ENCODE results near the gene SORCS2.

The SORCS2 gene

DNA sequence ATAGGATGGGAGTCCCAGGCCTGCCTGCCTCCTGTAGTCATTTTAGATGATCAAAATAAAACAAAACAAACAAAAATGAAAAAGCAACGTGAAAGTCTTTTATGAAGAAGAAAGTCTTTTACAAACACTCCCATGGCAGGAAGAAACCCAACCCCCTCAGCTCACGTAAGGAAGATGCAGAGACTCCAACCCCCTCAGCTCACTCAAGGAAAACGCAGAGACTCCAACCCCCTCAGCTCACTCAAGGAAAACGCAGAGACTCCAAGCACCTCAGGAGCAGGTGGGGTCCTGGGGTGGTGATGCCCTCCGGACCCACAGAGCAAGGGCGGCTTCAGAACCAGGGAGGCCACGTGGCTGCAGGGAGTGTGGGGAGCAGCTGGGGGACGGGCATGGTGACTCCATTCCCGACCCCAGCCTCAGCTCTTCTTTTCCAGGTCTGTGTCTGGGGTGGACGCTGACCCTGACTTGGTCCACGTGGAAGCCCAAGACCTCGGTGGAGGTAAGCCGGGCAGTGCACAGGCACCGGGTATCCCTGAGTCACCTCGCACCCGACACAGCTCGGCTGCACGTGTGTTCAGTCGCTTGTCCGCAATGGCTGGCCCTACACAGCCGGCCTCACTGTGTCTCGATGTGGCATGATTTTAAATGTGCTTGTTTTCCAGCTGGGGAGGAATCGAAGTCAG lies 468.9 kb downstream of the SORCS2 start:
- DNase-seq: no peak

DNA sequence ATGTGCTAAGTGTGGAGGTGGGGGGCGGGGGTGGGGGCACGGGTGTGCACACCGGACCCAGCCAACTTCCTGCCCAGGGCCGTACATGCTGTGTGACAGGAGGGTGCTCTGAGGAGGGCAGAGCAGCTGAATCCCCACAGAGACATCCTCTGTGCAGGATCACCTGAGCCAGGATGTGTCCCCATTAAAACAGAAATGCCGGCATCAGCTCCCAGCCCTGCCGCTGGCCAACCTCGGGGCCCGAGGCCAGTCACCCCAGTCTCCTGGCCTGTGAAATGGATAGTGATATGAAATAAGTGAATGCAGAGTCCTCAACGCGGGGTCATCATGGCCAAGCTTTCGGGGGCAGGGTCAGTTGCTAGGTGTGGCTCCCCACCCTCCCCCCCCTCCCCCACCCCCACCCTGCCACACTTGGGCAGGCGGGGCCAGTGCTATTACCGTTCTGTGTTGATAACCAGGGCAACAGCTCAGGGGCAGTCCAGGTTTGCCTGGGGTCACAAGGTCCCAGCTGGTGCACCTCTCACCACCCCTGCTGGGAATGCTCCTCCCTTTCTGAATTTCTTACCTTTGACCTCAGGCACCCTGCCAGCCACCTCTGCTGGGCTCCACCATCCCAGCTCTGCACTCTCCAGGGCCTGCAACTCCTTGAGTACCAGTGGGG lies 469.6 kb downstream of the SORCS2 start:
- DNase-seq: no peak

DNA sequence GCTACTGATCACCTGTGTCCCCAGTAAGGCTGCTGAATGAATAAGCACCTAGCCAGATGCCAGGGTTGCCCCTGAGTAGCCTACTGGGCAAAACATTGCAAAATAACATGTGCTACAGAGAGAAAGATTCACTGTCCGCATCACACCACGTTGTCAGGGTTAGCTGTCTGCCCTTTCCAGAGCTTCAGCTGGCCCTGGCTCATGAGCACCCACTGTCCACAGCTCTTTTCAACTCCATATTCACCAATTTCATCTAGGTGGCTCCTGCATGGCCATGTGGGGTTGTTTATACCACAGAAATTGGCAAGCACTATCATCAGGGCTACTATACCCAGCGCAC lies 470.1 kb downstream of the SORCS2 start:
- DNase-seq: no peak

DNA sequence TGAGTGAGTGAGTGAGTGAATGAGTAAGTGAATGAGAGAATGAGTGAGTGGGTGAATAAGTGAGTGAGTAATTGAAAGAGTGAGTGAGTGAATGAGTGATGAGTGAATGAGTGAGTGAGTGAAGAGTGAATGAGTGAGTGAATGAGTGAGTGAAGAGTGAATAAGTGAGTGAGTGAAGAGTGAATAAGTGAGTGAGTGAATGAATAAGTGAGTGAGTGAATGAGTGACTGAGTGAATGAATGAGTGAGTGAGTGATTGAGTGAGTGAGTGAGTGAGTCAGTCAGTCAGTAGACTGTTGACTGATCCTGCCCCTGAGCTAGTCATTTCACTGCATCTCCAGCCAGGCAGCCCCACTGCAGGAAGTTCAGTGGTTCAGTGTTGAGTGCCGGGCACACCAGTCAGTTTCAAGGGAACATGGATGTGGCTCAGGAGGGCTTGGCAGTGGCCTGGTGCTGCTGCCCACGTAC lies 470.8 kb downstream of the SORCS2 start:
- DNase-seq: no peak

DNA sequence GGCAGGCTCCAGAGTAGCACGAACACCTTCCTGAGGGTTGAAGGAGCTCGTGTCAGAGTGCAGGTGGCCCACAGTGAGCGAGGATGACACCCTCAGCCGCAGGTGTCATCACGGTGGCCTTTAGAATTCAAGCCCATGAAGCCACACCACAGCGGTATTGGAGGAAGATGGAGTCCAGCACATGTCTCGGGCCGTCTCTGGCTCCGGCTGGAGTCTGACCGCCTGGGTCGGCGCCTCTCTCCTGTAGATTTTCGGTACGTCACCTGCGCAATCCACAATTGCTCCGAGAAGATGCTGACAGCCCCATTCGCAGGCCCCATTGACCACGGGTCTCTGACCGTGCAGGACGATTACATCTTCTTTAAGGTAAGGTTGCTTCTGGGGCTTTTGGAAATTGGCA lies 471.8 kb downstream of the SORCS2 start:
- DNase-seq: no peak

DNA sequence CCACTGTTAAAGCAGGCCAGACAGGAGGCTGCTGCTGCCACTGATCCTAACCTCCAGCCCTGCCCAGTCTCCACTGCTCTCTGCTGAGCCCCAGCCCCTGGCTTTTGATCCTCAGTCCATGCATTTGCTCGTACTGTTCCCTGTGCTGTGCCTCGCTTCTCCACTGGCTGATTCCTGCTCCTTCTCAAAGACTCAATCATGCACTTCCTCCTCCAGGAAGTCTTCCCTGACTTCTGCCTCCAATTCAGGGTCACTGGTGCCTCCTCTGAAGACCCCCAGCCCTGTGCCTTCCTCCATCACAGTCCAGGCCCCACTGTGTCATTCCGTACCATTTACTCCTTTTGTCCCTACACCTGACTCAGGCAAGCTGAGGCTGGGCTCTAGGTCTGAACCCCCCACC lies 473.0 kb downstream of the SORCS2 start:
- DNase-seq: no peak

DNA sequence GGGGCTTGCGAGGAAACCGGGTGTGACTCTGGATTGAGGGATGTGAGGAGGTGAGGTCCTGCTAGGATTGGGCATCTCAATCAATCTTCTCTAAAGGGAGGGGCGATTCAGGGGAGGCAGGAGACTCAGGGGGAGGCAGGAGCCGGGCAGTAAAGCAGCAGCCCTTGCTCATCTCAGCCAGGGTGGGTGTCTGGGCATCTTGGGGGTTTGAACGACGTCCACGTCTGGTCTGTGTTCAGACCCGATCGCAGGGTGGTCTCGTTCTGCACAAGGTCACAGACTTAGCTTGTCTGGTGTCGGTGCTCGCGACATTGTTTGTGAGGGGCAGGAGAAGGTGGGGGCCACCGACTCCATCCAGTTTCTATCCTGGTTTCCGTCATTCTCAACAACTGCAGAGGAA lies 473.7 kb downstream of the SORCS2 start:
- DNase-seq: no peak

DNA sequence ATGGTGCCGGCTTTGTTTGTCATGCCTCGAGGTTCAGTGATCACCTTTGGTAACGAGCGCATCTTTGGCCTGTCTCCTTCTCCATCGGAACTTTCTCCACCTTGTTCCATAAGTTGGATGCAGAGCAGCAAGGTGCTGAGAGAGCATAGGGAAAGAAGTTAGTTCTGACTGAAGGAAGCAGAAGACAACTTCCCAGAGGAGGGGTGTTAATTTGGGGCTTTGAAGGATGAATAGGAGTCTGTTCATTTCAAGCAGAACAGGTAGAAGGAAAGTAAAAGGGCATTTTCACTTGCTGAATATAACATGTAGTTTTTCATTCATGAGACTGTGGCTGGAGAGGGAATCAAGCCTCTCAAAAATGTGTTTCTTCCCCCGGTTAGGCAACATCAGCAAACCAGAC lies 474.4 kb downstream of the SORCS2 start:
- DNase-seq: no peak

DNA sequence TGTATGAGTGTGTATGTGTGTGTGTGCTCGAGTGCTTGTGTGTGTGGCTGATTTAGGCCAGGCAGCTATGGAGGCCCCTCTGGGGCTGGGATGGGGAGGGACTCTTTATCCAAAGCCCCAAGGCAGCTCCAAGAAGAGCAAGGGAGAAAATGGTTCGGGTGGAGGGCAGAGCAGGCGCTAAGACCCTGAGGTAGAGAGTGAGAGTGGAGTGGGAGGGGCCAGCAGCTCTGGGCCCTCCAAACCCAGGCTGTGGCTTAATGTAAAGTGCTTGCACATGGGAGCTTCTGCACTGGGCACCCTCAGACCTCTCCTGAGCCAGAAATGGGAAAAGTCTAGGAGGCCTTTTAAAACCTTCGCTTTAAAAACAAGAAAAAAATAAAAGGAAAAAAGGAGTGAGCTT lies 475.9 kb downstream of the SORCS2 start:
- DNase-seq: no peak

DNA sequence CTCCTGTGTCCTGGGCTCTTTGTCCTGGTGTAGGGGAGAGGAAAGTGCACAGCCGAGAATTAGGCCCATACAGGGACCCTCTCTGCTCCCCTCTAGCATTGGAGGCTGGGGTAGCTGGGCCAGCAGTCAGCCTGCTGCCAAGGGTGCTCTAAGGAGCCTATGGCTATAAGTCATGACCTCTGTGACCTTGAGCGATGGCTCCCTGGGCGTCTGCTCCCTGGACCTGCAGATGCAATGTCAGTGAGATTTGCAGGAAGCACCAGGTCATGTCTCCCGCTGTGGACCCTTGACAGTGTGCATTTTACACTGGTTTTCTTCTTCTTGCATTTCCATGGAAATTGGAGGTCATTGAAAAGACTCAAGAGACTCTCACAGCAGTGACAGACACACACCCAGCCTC lies 476.5 kb downstream of the SORCS2 start:
- no peak for DNase-seq

DNA sequence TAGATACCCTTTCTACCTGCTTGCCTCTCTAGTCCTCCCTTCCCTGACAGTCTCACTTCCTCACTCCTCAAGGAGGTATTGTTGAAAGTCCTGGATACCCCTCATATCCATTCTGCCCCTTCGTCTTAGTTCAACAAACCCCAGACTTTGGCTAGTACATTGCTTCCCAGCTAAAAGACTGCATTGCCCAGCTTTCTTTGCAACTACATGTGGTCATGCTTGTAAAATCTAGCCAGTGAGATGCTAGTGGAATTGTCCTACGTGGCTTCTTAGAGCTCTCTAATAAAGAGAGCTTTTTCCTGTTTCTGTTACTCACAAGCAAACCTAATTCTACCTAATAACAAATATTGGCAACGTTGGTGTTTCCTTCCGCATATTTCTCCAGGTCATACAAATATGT lies 480.3 kb downstream of the SORCS2 start:
- no peak for DNase-seq

DNA sequence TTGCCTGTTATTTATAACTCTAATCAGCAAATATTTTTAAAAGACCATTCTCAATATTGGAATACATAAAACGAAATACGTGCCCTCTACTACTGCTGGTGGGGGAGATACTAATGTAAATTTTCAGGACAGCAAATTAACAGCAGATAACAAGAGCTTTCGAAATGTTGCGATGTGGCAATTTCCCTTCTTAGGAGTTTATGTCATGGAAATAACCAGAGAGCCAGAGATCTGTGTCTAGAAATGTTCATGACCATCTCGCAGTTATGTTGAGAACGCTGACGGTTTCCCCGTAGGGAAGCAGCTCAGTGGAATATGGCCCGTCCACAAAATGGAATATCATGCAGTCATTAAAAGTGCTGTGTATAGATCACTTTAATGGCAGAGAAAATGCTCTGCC lies 480.8 kb downstream of the SORCS2 start:
- DNase-seq: no peak

DNA sequence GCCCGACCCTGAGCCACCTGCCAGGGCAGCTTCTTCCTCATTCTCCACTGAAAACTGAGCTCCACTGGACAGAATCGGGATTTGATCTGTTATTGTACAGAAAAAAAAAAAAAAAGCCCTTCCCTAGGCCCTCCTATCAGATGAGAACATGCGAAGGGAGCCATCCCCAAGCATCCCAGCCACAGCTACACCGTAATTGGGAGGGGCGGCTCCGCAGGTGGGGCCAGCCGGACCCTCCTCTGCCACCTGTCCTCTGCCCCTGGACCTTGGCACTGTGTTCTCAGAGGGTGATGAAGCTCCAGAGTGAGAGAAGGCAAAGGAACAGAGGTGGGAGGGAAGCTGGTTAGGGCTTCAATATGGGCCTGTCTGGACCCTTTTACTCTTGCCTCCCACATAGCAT lies 482.4 kb downstream of the SORCS2 start:
- DNase-seq: no peak

DNA sequence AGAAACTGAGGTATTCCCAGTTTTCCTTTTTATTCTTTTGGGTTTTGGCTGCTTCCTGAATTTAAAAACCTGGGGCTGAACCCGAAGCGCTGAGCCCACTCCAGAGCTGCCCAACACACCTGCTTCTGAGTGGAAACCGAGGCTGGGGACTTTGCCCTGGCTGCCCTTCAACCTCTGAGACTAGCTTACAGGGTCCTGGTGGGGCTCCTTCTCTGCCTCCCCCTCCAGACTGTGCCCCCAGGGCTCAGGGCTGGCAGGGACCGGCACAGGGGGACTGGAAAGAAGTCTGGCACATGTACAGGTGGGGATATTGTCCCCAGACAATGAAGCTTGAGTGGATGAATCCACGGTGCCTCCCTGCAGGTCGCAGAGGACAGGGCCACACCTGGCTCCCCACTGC lies 482.8 kb downstream of the SORCS2 start:
- DNase-seq: no peak

DNA sequence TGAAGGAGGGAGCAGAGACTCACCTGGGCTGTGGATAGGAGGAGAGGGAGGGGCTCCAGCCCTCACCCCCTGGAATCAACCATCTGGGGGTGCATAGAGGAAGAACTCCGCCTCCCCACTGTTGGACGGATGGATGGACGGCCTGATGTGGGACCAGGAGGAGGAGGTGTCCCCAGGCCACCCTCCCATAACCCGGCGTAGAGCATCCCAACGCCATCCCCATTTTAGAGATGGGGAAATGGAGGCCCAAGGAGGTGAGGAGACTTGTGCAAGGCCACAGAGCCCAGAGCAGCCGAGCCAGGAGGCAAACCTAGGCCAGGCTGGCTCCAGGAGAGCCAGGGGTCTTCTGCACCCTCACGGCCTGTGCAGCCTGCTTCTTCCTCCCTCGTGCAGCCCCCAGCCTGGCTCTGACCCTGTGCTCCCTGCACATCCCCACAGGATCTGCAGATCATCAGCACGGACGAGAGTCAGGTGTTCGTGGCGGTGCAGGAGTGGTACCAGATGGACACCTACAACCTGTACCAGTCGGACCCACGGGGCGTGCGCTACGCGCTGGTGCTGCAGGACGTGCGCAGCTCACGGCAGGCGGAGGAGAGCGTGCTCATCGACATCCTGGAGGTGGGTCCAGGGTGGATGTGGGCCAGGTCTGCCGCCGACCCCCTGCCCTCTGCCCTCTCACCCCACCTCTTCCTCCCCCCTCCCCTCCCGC lies 483.4 kb downstream of the SORCS2 start:
- DNase-seq: no peak

DNA sequence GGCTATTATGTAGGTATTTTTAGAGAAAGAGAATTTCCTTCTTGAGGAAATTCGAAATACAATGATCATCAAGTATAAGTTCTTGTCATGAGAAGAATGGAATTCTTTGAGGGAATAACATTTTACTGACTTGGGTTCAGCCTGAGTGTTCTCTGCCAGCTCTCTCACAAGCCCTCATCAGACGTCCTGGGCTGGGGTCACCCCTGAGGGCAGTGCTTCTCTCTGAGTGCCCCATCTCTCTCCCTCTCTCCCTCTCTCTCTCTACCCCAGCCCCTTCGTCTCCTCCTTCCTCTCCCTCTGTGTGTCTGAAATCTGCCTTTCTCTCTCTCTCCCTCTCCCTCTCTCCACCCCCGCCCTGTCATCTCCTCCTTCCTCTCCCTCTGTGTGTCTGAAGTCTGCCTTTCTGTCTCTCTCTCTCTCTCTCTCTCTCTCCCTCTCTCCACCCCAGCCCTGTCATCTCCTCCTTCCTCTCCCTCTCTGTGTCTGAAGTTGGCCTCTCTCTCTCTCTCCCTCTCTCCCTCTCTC lies 484.1 kb downstream of the SORCS2 start:
- DNase-seq: no peak

DNA sequence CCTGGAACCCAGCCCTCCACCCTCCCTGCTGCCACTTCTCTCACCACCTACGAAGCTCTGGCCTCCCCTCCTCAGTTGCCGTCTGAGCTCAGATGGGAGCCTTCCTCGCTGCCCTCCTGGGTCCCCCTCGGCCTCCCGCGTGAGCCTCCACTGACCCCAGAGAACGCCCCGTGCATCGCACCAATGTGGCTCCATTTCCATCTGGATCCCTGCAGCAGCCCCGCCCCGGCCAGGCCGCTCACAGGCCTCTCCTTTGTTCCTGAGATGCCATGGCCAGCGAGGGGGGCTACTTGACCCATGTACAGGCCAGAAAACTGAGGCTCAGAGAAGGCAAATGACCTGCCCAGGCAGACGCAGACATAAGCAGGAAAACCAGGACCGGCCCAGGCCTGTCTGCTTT lies 484.7 kb downstream of the SORCS2 start:
- DNase-seq: no peak

DNA sequence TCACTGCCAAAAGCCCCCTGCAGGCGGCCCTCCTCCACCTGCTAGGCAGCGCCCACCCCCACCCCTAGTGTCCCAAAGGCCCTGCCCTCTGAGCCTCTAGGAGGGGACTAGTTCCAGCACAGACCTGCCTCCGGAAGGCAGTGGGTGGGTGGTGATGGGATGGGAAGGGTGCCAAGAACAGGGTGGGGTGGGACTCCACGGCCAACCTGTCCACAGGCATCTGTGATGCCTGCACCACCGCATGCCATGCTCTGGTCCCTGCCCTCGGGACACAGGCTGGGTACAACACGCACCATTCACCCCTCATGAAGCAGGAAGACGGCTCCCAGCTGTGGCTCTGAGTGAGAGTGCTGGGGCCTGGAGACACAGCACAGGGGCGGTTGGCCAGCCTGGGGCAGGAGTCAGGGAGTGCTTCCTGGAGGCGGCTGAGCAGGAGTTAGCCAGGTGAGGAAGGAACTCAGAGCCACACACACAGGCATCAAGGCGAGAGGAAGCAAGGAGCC lies 485.5 kb downstream of the SORCS2 start:
- no peak for DNase-seq

DNA sequence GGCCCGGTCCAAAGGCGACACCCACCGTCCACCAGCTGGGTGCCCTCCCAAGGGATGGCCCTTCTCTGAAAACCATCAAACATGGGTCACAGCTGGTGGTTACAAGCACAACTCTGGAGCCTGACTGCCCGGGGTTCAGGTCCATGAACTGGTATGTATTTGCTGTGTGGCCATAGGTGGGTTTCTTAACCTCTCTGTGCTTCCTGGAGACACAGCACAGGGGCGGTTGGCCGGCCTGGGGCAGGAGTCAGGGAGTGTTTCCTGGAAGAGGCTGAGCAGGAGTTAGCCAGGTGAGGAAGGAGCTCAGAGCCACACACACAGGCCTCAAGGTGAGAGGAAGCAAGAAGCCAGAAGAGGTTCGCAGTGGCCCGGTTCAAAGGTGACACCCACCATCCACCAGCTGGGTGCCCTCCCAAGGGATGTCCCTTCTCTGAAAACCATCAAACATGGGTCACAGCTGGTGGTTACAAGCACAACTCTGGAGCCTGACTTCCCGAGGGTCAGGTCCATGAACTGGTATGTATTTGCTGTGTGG lies 486.0 kb downstream of the SORCS2 start:
- DNase-seq: no peak

DNA sequence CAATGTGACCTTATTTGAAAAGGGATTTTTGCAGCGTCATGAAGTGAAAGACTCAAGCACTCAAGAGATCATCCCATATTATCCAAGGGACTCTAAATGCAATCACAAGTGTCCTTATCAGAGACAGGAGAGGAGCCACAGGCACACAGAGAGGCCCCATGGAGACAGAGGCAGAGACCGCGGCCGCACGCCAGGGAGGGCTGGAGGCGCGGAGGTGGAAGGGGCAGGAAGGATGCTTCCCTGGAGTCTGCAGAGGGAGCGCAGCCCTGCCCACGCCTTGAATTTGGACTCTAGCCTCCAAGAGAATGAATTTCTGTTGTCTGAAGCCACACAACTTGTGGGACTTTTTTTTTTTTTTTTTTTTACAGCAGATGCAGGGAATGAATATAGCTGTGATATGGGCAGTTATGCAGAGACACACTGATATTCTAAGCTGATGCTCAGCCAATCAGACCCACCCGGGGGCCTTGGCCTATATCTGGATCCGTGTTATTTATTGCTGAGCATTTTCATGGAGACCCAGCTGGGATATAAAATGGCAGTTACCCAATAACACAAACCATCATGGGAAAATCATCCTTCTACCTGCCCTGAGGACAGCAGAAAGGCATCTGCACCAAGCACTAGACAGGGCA lies 487.2 kb downstream of the SORCS2 start:
- no peak for DNase-seq

DNA sequence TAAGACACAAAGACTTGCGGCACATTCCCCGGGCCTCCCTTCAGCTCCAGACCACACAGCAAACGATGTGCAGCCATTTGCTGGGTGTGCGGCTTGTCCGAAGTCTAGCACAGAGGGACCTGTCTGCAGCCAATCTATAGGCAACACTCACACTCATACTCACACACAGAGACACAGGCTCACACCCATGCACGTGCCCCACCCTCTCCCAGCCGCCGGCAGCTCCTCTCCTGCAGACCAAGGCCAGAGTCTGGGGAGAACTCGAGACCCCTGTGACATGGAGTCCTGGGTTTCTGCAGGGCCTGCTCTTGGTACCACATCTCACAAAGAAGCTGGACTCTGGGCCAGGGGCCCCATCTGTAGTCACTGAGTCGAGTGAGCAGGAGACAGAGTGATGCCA lies 487.8 kb downstream of the SORCS2 start:
- DNase-seq: no peak

DNA sequence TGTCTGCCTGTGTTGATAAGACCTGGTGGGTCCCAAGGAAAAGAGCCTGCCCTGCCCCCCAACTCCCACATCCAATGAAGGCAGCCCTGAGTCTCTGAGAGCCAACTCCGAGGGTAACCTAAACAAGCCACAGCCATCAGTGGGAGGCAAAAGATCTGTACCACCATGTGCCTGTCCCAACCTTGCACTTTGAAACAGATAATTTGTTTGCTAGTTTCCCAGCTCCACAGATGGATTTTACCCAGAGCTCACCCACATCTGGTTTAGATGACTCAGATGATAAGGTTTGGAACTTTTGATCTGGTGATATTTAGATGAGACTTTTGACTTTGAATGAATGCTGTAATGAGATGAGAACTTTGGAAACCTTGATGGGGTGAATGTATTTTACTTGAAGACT lies 488.4 kb downstream of the SORCS2 start:
- no peak for DNase-seq

DNA sequence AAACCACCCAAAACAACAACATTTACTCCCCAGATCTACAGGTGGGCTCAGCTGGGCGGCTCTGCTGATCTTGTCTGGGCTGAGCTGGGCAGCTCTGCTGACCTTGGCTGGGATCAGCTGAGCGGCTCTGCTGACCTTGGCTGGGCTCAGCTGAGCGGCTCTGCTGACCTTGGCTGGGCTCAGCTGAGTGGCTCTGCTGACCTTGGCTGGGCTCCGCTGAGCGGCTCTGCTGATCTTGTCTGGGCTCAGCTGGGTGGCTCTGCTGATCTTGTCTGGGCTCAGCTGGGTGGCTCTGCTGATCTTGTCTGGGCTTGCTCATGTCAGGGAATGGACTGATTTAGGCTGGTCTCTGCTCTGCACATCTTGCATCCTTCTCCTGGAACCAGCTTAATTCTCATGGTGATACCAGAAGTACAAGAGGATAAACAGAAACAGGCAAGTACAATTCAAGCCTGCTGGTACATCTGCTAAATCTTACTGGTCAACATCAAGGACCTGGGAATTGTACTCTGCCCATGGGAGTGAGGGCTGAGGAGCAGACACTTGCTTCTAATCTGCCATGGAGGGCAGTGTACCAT lies 490.9 kb downstream of the SORCS2 start:
- DNase-seq: no peak
